ENCODE measurements around the gene ARHGAP1. TPM values are rescaled to one million over a fixed set of nuclear protein-coding genes. Genes with fewer than 3 reads are reported as not detected.

Gene ARHGAP1
- total and polyA plus RNA-seq, 2 of the 13 experiments (the other 11 are each of a cell fraction or from before 2014, with no cell fraction given) = 18.6 to 30.3 TPM

- TF ChIP-seq SALL2 (CRISPR knock-in tag; IDR thresholded peaks at IDR 0.05) (peak; percentile 83; the same call in 1 of the 2 replicates), ZNF737 (CRISPR knock-in tag; IDR thresholded peaks at IDR 0.05; ENCODE audit: borderline replicate concordance) (no peak), HBP1 (CRISPR knock-in tag; IDR thresholded peaks at IDR 0.05; ENCODE audit: low read depth) (no peak; the same call in 1 of the 2 replicates), ZNF121 (CRISPR knock-in tag; IDR thresholded peaks at IDR 0.05) (no peak), CREB1 (IDR thresholded peaks at IDR 0.05) (peak; percentile 38; the same call in 1 of the 2 replicates), CREB1 (CRISPR knock-in tag; IDR thresholded peaks at IDR 0.05) (0 out of 2 replicates have a peak, but pooled peaks have one; percentile 9), HNRNPL (IDR thresholded peaks at IDR 0.05; ENCODE audit: low read depth, low read length) (no peak), ZGPAT (CRISPR knock-in tag; IDR thresholded peaks at IDR 0.05) (peak; percentile 46), ZNF75D (CRISPR knock-in tag; IDR thresholded peaks at IDR 0.05; ENCODE audit: borderline replicate concordance) (no peak), ZBTB2 (CRISPR knock-in tag; IDR thresholded peaks at IDR 0.05; ENCODE audit: low read depth) (peak; percentile 39; the same call in 1 of the 2 replicates), ZSCAN25 (CRISPR knock-in tag; IDR thresholded peaks at IDR 0.05) (0 out of 2 replicates have a peak, but pooled peaks have one; percentile 43), SOX5 (CRISPR knock-in tag; IDR thresholded peaks at IDR 0.05; ENCODE audit: borderline replicate concordance) (peak; percentile 98), AGO1 (IDR thresholded peaks at IDR 0.05; ENCODE audit: low read depth, low read length, poor library complexity, severe bottlenecking) (no peak), PHF20 (CRISPR knock-in tag; IDR thresholded peaks at IDR 0.05) (0 out of 2 replicates have a peak, but pooled peaks have one; percentile 13), GPBP1L1 (CRISPR knock-in tag; IDR thresholded peaks at IDR 0.05) (no peak)
- TF ChIP-seq, protein P1, sequence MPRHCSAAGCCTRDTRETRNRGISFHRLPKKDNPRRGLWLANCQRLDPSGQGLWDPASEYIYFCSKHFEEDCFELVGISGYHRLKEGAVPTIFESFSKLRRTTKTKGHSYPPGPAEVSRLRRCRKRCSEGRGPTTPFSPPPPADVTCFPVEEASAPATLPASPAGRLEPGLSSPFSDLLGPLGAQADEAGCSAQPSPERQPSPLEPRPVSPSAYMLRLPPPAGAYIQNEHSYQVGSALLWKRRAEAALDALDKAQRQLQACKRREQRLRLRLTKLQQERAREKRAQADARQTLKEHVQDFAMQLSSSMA (CRISPR knock-in tag; IDR thresholded peaks at IDR 0.05) = no peak
- TF ChIP-seq, protein P2, sequence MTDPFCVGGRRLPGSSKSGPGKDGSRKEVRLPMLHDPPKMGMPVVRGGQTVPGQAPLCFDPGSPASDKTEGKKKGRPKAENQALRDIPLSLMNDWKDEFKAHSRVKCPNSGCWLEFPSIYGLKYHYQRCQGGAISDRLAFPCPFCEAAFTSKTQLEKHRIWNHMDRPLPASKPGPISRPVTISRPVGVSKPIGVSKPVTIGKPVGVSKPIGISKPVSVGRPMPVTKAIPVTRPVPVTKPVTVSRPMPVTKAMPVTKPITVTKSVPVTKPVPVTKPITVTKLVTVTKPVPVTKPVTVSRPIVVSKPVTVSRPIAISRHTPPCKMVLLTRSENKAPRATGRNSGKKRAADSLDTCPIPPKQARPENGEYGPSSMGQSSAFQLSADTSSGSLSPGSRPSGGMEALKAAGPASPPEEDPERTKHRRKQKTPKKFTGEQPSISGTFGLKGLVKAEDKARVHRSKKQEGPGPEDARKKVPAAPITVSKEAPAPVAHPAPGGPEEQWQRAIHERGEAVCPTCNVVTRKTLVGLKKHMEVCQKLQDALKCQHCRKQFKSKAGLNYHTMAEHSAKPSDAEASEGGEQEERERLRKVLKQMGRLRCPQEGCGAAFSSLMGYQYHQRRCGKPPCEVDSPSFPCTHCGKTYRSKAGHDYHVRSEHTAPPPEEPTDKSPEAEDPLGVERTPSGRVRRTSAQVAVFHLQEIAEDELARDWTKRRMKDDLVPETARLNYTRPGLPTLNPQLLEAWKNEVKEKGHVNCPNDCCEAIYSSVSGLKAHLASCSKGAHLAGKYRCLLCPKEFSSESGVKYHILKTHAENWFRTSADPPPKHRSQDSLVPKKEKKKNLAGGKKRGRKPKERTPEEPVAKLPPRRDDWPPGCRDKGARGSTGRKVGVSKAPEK (CRISPR knock-in tag; IDR thresholded peaks at IDR 0.05; ENCODE audit: borderline replicate concordance) = no peak
Observed at GRCh38 chr11:46719048-46719542, 18.7 kb upstream of the ARHGAP1 start, which contains the start of gene F2 (continued).

Measured in HepG2 (cell line).